HEK293 (cell line): ENCODE data around the gene ARHGEF39.

ENCODE experiments used
- KLF9 ChIP-seq: fragments of 450-650 bp; formaldehyde crosslinking; IDR thresholded peaks from 2 replicates; pipeline ENCODE4 v1.5.1; 2016; ENCODE audit warnings: missing biosample characterization, missing genetic modification characterization, low read depth
- MEIS1 ChIP-seq: sonication (generic); formaldehyde crosslinking; IDR thresholded peaks from 2 replicates; pipeline ENCODE4 v1.8.1; 2022; ENCODE audit warnings: missing genetic modification reagents, mild to moderate bottlenecking, borderline replicate concordance
- TRIM28 ChIP-seq: IDR thresholded peaks from 2 replicates; pipeline ENCODE4 v1.6.1; 2011; ENCODE audit warnings: low read length, control low read depth, borderline replicate concordance
- YY1 ChIP-seq: fragments of 450-650 bp; formaldehyde crosslinking; IDR thresholded peaks from 2 replicates; pipeline ENCODE4 v1.5.1; 2018; ENCODE audit warnings: missing biosample characterization, missing genetic modification characterization
- ZBTB1 ChIP-seq: fragments of 450-650 bp; formaldehyde crosslinking; IDR thresholded peaks from 2 replicates; pipeline ENCODE4 v1.5.1; 2016; ENCODE audit warnings: missing biosample characterization, missing genetic modification characterization
- ZBTB11 ChIP-seq: fragments of 450-650 bp; formaldehyde crosslinking; conservative IDR thresholded peaks from 2 replicates; pipeline ENCODE4 v1.5.1; 2016; ENCODE audit warnings: low read depth, missing biosample characterization, missing genetic modification characterization
- ZBTB49 ChIP-seq: fragments of 450-650 bp; formaldehyde crosslinking; IDR thresholded peaks from 2 replicates; pipeline ENCODE4 v1.5.1; 2016; ENCODE audit warnings: missing biosample characterization, missing genetic modification characterization, low read depth
- ZNF155 ChIP-seq: fragments of 450-650 bp; formaldehyde crosslinking; IDR thresholded peaks from 2 replicates; pipeline ENCODE4 v1.5.1; 2016; ENCODE audit warnings: missing biosample characterization, missing genetic modification characterization
- TF ChIP-seq, protein P1 (sequence below): fragments of 450-650 bp; formaldehyde crosslinking; IDR thresholded peaks from 2 replicates; pipeline ENCODE4 v1.5.1; 2016; ENCODE audit warnings: missing biosample characterization, missing genetic modification characterization

- TF ChIP-seq, protein P1, sequence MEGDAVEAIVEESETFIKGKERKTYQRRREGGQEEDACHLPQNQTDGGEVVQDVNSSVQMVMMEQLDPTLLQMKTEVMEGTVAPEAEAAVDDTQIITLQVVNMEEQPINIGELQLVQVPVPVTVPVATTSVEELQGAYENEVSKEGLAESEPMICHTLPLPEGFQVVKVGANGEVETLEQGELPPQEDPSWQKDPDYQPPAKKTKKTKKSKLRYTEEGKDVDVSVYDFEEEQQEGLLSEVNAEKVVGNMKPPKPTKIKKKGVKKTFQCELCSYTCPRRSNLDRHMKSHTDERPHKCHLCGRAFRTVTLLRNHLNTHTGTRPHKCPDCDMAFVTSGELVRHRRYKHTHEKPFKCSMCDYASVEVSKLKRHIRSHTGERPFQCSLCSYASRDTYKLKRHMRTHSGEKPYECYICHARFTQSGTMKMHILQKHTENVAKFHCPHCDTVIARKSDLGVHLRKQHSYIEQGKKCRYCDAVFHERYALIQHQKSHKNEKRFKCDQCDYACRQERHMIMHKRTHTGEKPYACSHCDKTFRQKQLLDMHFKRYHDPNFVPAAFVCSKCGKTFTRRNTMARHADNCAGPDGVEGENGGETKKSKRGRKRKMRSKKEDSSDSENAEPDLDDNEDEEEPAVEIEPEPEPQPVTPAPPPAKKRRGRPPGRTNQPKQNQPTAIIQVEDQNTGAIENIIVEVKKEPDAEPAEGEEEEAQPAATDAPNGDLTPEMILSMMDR (tag by site-specific recombination): no peak
- TF ChIP-seq KLF9 (no peak), ZBTB49 (no peak), ZNF155 (no peak), ZBTB11 (tag by site-specific recombination) (no peak), YY1 (tag by site-specific recombination) (no peak), MEIS1 (no peak), ZBTB1 (tag by site-specific recombination) (no peak), TRIM28 (no peak)
These were observed 8.6 kb downstream of the ARHGEF39 start for GRCh38 chr9:35656348-35656747.
